Uterus (tissue), 4 donors: ENCODE data around the gene EGFL6. TPM values are rescaled to one million over a fixed set of nuclear protein-coding genes. Genes with fewer than 3 reads are reported as not detected.

Experiments used
- DNase-seq, 2 donors: peaks; one replicate each; pipeline ENCODE4 v3.0.0-alpha.2; 2019 to 2020
- H3K27ac ChIP-seq, 2 donors: fragments of 200-600 bp; sonication (generic); 1 replicate in 1 of 2; 2 replicates in 1 of 2; pipeline ENCODE4 v1.5.1; 2016 to 2018
- H3K27me3 ChIP-seq, 2 donors: fragments of 200-600 bp; sonication (generic); one replicate each; pipeline ENCODE4 v1.5.1; 2018 to 2019; ENCODE audit warnings: control low read depth in 1 of 2
- H3K36me3 ChIP-seq, 2 donors: fragments of 200-600 bp; sonication (generic); one replicate each; pipeline ENCODE4 v1.5.1; 2019; ENCODE audit warnings: control low read depth in 1 of 2
- H3K4me1 ChIP-seq, 2 donors: fragments of 200-600 bp; sonication (generic); one replicate each; pipeline ENCODE4 v1.5.1; 2018 to 2019; ENCODE audit warnings: control low read depth in 1 of 2
- H3K4me3 ChIP-seq, 2 donors: fragments of 200-600 bp; sonication (generic); 1 replicate in 1 of 2; 2 replicates in 1 of 2; pipeline ENCODE4 v1.5.1; 2018 to 2019; ENCODE audit warnings: mild to moderate bottlenecking in 1 of 2
- H3K9me3 ChIP-seq, 2 donors: fragments of 200-600 bp; sonication (generic); one replicate each; pipeline ENCODE4 v1.5.1; 2019; ENCODE audit warnings: control low read depth in 1 of 2
- POLR2A ChIP-seq, 2 donors: fragments of 450-650 bp; IDR thresholded peaks; one replicate each; pipeline ENCODE4 v1.6.1; 2016; ENCODE audit warnings: antibody characterized with exemption in 2 of 2, mild to moderate bottlenecking in 1 of 2, moderate library complexity in 1 of 2
- intact Hi-C: fragments of 100-400 bp; cut with DNase I; formaldehyde crosslinking; loops from one replicate; pipeline ENCODE4 v1.15.1; 2023; ENCODE audit warnings: low total_unique reads
- total RNA-seq, 4 donors: library from RNA; depleted of rRNA in 3 of 4; stranded (reverse); fragments of >200 nt in 3 of 4; gene quantifications; one replicate each; pipeline versions ENCODE4 v1.1.0 to v1.2.4, GENCODE V29; 2014 to 2023
- TF ChIP-seq, protein P1 (sequence below), 4 experiments: fragments of 200-600 bp in 2 of 4; fragments of 450-650 bp in 2 of 4; sonication (generic) in 2 of 4; IDR thresholded peaks; one replicate each; pipeline ENCODE4 v1.5.1; 2016 to 2019; ENCODE audit warnings: antibody characterized with exemption in 4 of 4, mild to moderate bottlenecking in 2 of 4, moderate library complexity in 1 of 4
- donor health status: DM: yes; HTN: yes; CAD: no.

The EGFL6 gene
- total RNA-seq, 4 donors from 2014 or later: 0.18 to 15.7 TPM; not detected in 2

DNA sequence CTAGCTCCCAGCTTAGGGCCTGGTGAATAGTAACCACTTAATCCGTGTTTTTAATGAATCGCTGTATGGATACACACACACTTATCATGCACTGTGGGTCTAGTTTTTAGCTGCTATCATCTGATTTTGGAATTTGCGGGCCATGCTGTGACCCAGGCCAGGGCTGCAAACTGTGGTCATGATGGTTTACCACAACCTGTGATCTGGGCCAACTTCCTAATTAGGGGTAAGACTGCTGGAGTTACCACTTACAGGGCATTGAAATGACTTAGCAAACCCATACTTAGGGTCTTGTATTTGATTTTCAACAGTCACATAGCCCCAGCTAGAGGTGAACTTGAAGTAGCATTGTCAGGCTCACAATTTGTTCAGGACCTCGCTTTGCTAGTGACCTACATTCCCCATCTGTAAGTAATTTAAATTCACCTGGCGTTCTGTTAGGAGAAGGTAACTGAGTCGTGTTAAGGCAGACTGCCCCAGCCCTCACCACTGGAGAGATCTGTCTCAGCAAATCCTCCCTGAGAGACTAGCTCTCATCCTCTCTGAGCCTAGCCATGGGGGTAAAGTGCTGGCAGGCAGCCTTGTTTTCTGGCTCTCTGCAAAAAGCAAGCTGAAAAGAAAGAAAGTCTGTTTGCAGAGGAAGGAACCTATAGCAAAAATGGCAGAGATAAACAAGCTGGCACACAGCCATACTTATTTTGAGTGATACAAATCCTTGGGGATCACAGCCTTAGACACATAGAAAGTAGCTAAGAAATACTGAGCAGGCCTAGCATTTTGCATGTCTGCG lies 33.8 kb upstream of the EGFL6 start:
- H3K36me3 ChIP-seq: no peaks in the 10 kb centered on the region
- no peak for DNase-seq
- H3K4me1 ChIP-seq: no peaks in the 10 kb centered on the region
- no peak overlapping the region for H3K27ac ChIP-seq
- H3K4me3 ChIP-seq: no peak overlapping the region
- H3K27me3 ChIP-seq: no peaks in the 10 kb centered on the region
- intact Hi-C loops: no loop called here
- TF ChIP-seq, protein P1, sequence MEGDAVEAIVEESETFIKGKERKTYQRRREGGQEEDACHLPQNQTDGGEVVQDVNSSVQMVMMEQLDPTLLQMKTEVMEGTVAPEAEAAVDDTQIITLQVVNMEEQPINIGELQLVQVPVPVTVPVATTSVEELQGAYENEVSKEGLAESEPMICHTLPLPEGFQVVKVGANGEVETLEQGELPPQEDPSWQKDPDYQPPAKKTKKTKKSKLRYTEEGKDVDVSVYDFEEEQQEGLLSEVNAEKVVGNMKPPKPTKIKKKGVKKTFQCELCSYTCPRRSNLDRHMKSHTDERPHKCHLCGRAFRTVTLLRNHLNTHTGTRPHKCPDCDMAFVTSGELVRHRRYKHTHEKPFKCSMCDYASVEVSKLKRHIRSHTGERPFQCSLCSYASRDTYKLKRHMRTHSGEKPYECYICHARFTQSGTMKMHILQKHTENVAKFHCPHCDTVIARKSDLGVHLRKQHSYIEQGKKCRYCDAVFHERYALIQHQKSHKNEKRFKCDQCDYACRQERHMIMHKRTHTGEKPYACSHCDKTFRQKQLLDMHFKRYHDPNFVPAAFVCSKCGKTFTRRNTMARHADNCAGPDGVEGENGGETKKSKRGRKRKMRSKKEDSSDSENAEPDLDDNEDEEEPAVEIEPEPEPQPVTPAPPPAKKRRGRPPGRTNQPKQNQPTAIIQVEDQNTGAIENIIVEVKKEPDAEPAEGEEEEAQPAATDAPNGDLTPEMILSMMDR (IDR thresholded peaks at IDR 0.05): no peak
- TF ChIP-seq POLR2A (IDR thresholded peaks at IDR 0.05): no peak
- no peaks in the 10 kb centered on the region for H3K9me3 ChIP-seq

DNA sequence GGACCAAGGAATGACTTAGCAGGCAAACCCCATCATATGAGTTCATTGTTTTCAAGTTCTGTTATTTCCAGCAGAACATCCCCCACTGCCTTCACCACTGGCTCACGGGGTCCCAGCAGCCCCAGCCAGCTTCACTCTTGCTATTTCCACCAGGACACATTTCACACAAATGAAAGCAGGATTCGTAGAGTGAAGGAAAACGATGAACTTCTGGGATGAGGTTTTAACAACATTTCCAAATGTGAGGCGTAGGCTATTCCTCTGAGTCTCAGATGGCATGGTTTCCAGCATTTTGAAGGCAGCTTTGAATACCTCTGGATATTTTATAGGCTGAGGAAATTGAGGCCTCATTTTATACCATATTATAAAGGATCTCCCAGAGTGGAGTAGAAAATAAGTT lies 32.9 kb upstream of the EGFL6 start:
- no peaks in the 10 kb centered on the region for H3K36me3 ChIP-seq
- intact Hi-C loops: no loop called here
- DNase-seq: no peak
- no peak overlapping the region for H3K27ac ChIP-seq
- H3K9me3 ChIP-seq: no peaks in the 10 kb centered on the region
- TF ChIP-seq POLR2A (IDR thresholded peaks at IDR 0.05): no peak
- TF ChIP-seq, protein P1 (IDR thresholded peaks at IDR 0.05): no peak
- no peaks in the 10 kb centered on the region for H3K4me1 ChIP-seq
- no peak overlapping the region for H3K4me3 ChIP-seq
- no peaks in the 10 kb centered on the region for H3K27me3 ChIP-seq

DNA sequence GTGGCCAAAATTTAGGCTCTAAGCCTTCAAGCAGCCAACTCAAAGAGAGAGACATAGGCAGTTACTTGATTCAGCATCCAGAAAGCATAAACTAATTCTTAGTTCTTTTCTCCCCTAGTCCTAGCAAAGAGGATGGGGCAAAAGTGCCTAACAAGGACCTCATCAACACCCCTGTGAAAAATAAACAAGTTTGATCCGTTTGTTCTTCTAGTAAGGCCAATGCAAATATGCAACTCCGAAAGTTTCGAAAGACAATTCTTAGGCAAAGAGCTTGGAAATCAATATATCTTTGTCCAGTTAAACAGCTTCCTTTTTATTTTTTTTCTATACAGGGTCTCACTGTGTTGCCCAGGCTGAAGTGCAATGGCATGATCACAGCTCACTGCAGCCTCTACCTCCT lies 31.0 kb upstream of the EGFL6 start:
- intact Hi-C loops: no loop called here

DNA sequence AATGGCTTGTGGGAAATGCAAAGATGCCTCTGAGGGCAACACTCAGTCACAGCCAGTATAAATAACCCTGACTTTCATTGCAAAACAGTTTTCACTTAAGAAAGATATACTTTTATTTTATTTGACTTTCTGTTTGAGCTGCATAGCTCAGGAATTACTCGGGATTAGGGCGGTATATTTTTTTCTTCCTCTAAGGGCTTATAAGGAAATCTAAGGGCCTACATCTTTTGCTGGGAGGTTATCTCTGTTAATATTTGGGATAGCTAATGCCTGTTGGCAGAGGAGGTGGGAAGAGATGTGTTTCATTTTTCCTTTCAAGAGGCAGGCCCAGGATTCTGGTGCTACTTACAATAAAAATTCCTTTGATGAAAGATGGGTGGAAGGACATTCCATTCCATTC lies 28.8 kb upstream of the EGFL6 start:
- intact Hi-C loops: no loop called here
- no peak for TF ChIP-seq POLR2A (IDR thresholded peaks at IDR 0.05)
- TF ChIP-seq, protein P1 (IDR thresholded peaks at IDR 0.05): no peak
- no peak overlapping the region for H3K4me3 ChIP-seq
- no peak for DNase-seq
- no peaks in the 10 kb centered on the region for H3K27me3 ChIP-seq
- H3K36me3 ChIP-seq: no peaks in the 10 kb centered on the region
- no peaks in the 10 kb centered on the region for H3K9me3 ChIP-seq
- no peaks in the 10 kb centered on the region for H3K4me1 ChIP-seq
- no peak overlapping the region for H3K27ac ChIP-seq

More for the DNA sequence above, 31.0 kb upstream of the EGFL6 start:
- H3K4me1 ChIP-seq: no peaks in the 10 kb centered on the region
- H3K27me3 ChIP-seq: no peaks in the 10 kb centered on the region
- H3K36me3 ChIP-seq: no peaks in the 10 kb centered on the region
- no peaks in the 10 kb centered on the region for H3K9me3 ChIP-seq
- H3K4me3 ChIP-seq: no peak overlapping the region
- TF ChIP-seq, protein P1 (IDR thresholded peaks at IDR 0.05): no peak
- no peak for TF ChIP-seq POLR2A (IDR thresholded peaks at IDR 0.05)
- DNase-seq: no peak
- no peak overlapping the region for H3K27ac ChIP-seq

DNA sequence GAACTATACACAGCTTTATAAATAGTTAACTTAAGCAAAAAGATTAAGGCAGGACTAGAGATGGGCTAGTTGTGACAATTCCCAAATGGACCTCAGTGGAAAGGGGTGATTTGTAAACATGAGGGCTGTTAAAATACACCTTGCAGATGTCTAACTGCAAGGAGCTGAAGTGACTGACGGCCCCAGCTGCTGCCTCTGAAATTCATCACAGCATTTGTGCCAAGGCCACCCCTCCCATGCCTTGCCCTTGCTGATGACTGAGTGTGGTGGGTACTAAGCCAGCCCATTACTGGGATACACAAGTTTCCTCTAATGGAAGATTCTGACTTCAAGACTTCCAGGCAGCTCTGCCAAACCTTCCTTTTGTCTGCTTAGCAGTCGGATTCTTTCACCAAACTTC lies 23.7 kb upstream of the EGFL6 start:
- Histone ChIP-seq H3K27ac (no peak overlapping the region), H3K4me1 (no peaks in the 10 kb centered on the region), H3K36me3 (no peaks in the 10 kb centered on the region), H3K4me3 (no peak overlapping the region), H3K27me3 (no peaks in the 10 kb centered on the region), H3K9me3 (no peaks in the 10 kb centered on the region)
- no peak for DNase-seq
- TF ChIP-seq, protein P1 (IDR thresholded peaks at IDR 0.05): no peak
- no peak for TF ChIP-seq POLR2A (IDR thresholded peaks at IDR 0.05)
- intact Hi-C loops: no loop called here
